Endothelial cell of umbilical vein (primary cell): ENCODE measurements around the gene VEPH1.

Experiments used
- EZH2 ChIP-seq: IDR thresholded peaks from 2 replicates; pipeline ENCODE4 v1.6.1; 2012; ENCODE audit warnings: borderline replicate concordance, low read depth, mild to moderate bottlenecking, moderate library complexity, low read length, inconsistent platforms; ENCODE audit not compliant: severe bottlenecking
- GATA2 ChIP-seq: IDR thresholded peaks from 2 replicates; pipeline ENCODE4 v1.7.0; 2011; ENCODE audit warnings: low read depth, mild to moderate bottlenecking, moderate library complexity, mixed read lengths, low read length; ENCODE audit not compliant: insufficient read length, insufficient read depth
- POLR2AphosphoS5 ChIP-seq: IDR thresholded peaks from 2 replicates; pipeline ENCODE4 v1.6.1; 2012; ENCODE audit warnings: low read depth, mild to moderate bottlenecking, control low read depth, low read length, moderate library complexity; ENCODE audit not compliant: insufficient read depth
- TF ChIP-seq, protein P1 (sequence below), 2 donors: IDR thresholded peaks; 1 replicate in 1 of 2; 2 replicates in 1 of 2; pipeline ENCODE4 v1.5.1; 2011; ENCODE audit warnings: low read length in 2 of 2, mild to moderate bottlenecking in 2 of 2, moderate library complexity in 2 of 2, control low read depth in 1 of 2, inconsistent platforms in 1 of 2, low read depth in 1 of 2; ENCODE audit not compliant: insufficient read depth in 1 of 2; ENCODE audit errors: extremely low read depth in 1 of 2

DNA sequence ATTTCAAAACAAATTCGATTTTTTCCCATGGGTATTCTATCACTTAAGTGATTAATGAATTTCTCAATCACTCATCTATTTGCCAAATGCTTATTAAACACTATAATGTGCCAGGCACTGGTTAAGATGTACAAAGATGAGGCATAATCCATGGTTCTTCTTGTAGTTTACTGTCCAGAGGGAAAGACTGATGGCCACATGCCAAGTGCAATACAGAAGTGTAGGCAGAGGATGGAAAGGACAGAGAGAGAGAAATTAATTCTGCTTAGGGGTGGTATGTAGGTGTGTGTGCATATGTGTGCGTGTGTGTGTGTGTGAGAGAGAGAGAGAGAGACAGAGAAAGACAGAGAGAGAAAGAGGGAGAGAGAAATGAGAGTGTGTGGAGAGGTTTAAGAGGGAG, 222.4 kb downstream of the VEPH1 start:
- no peak for TF ChIP-seq EZH2
- TF ChIP-seq, protein P1, sequence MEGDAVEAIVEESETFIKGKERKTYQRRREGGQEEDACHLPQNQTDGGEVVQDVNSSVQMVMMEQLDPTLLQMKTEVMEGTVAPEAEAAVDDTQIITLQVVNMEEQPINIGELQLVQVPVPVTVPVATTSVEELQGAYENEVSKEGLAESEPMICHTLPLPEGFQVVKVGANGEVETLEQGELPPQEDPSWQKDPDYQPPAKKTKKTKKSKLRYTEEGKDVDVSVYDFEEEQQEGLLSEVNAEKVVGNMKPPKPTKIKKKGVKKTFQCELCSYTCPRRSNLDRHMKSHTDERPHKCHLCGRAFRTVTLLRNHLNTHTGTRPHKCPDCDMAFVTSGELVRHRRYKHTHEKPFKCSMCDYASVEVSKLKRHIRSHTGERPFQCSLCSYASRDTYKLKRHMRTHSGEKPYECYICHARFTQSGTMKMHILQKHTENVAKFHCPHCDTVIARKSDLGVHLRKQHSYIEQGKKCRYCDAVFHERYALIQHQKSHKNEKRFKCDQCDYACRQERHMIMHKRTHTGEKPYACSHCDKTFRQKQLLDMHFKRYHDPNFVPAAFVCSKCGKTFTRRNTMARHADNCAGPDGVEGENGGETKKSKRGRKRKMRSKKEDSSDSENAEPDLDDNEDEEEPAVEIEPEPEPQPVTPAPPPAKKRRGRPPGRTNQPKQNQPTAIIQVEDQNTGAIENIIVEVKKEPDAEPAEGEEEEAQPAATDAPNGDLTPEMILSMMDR (IDR thresholded peaks at IDR 0.05; ENCODE audit: extremely low read depth in 1 of 2, insufficient read depth in 1 of 2, low read depth in 1 of 2, low read length in 2 of 2): no peak
- TF ChIP-seq GATA2: no peak
- TF ChIP-seq POLR2AphosphoS5: no peak
